ENCODE measurements around the gene B3GLCT. TPM values are rescaled to one million over a fixed set of nuclear protein-coding genes. Genes with fewer than 3 reads are reported as not detected.

B3GLCT gene
- total RNA-seq, 2 donors from 2014 or later: 18.2 to 40.2 TPM

- Histone ChIP-seq H3K9me3 (no peaks in the 10 kb centered on the region), H3K36me3 (peaks cover 15% of the 10 kb centered on the region), H3K27ac (no peak overlapping the region), H3K4me1 (no peaks in the 10 kb centered on the region), H3K27me3 (no peaks in the 10 kb centered on the region), H3K4me3 (no peak overlapping the region)
- DNase-seq (ENCODE audit: low spot score): no peak
- TF ChIP-seq CTCF (IDR thresholded peaks at IDR 0.05): no peak
Observed at GRCh38 chr13:31322702-31323405, 123.1 kb downstream of the B3GLCT start.

- H3K4me3 ChIP-seq: no peak overlapping the region
- no peaks in the 10 kb centered on the region for H3K4me1 ChIP-seq
- peaks cover 15% of the 10 kb centered on the region for H3K36me3 ChIP-seq
- TF ChIP-seq CTCF (IDR thresholded peaks at IDR 0.05): no peak
- no peaks in the 10 kb centered on the region for H3K9me3 ChIP-seq
- H3K27ac ChIP-seq: no peak overlapping the region
- DNase-seq (ENCODE audit: low spot score): no peak
- no peaks in the 10 kb centered on the region for H3K27me3 ChIP-seq
Observed at GRCh38 chr13:31327182-31327860, 127.5 kb downstream of the B3GLCT start.

GRCh38 chr13:31328549-31329235 is 128.9 kb downstream of the B3GLCT start:
- Histone ChIP-seq H3K27ac (no peak overlapping the region), H3K27me3 (no peaks in the 10 kb centered on the region), H3K36me3 (peaks cover 13% of the 10 kb centered on the region), H3K9me3 (no peaks in the 10 kb centered on the region), H3K4me1 (no peaks in the 10 kb centered on the region), H3K4me3 (no peak overlapping the region)
- DNase-seq (ENCODE audit: low spot score): no peak
- TF ChIP-seq CTCF (IDR thresholded peaks at IDR 0.05): no peak

- no peak overlapping the region for H3K4me3 ChIP-seq
- H3K36me3 ChIP-seq: no peaks in the 10 kb centered on the region
- no peak overlapping the region for H3K27ac ChIP-seq
- no peaks in the 10 kb centered on the region for H3K27me3 ChIP-seq
- no peak for DNase-seq (ENCODE audit: low spot score)
- no peaks in the 10 kb centered on the region for H3K9me3 ChIP-seq
- no peaks in the 10 kb centered on the region for H3K4me1 ChIP-seq
- no peak for TF ChIP-seq CTCF (IDR thresholded peaks at IDR 0.05)
Observed at GRCh38 chr13:31330236-31330635, 130.5 kb downstream of the B3GLCT start.

GRCh38 chr13:31331068-31331467 is 131.3 kb downstream of the B3GLCT start:
- TF ChIP-seq CTCF (IDR thresholded peaks at IDR 0.05): no peak
- no peak overlapping the region for H3K27ac ChIP-seq
- no peaks in the 10 kb centered on the region for H3K9me3 ChIP-seq
- H3K4me3 ChIP-seq: no peak overlapping the region
- DNase-seq (ENCODE audit: low spot score): no peak
- no peaks in the 10 kb centered on the region for H3K36me3 ChIP-seq
- H3K4me1 ChIP-seq: no peaks in the 10 kb centered on the region
- no peaks in the 10 kb centered on the region for H3K27me3 ChIP-seq

Data from right atrium auricular region (tissue), 2 donors.